Stimulated activated CD4-positive, alpha-beta T cell treated with anti-CD3 and anti-CD28 coated beads, Interleukin-15, amount 100 ng/mL, for 1 hour (primary cell): ENCODE data around the gene RIMKLB.
"Not testable (repeated sequence)": the region's sequence is repeated elsewhere in the genome, so short reads cannot be mapped to it uniquely, and the experiment has no call there.

ENCODE experiments used
- DNase-seq, 2 donors: peaks; one replicate each; pipeline ENCODE4 v3.0.0-alpha.2; 2020; ENCODE audit warnings: low read depth in 1 of 2, low spot score in 1 of 2

Gene RIMKLB

DNA sequence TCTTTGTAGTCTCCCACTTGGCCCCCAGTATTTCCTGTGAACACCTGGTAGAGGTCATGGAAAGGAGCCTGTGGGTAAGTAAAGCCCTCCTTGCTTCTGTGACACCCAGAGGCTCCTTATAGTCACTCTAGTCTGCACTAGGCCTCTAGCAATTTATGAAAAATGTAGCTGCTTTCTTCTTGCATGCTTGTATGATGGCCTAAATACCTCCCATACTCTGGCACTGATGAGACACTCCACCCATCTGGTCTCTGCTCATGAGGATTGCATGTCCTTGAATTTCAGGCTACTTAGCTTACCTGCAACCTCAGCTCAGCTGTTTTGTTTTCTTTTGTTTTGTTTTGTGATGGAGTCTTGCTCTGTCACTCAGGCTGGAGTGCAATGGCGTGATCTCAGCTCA, 120.1 kb downstream of the RIMKLB start:
- DNase-seq, result no peak

DNA sequence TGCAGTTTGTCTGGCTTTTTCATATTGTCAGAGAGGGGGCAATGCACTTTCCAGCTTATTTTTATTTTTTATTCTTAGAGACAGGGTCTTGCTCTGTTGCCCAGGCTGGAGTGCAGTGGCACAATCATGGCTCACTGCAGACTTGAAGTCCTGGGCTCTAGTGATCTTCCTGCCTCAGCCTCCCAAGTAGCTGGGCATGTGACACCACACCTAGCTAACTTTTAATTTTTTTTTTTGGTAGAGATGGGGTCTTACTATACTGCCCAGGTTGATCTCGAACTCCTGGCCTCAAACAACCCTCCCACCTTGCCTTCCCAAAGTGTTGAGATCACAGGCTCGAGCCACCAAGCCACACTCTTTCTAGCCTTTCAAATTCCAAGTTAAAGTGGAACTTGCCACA, 120.7 kb downstream of the RIMKLB start:
- DNase-seq, result no peak

DNA sequence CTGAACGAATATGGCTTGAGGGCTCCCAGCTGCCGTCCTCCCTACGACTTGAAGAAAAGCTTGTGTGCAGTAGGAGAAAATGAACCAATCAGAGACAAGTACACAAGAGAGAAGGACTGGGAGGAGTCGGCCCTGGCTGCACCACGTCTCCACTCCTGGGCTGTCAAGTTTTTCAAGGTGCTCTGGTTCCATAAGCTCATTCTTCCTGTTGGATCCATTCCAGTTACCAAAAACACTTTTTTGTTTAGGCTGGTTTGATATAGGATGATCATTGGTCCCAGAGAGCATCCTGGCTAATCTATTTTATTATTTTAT, 121.8 kb downstream of the RIMKLB start:
- DNase-seq, result no peak

DNA sequence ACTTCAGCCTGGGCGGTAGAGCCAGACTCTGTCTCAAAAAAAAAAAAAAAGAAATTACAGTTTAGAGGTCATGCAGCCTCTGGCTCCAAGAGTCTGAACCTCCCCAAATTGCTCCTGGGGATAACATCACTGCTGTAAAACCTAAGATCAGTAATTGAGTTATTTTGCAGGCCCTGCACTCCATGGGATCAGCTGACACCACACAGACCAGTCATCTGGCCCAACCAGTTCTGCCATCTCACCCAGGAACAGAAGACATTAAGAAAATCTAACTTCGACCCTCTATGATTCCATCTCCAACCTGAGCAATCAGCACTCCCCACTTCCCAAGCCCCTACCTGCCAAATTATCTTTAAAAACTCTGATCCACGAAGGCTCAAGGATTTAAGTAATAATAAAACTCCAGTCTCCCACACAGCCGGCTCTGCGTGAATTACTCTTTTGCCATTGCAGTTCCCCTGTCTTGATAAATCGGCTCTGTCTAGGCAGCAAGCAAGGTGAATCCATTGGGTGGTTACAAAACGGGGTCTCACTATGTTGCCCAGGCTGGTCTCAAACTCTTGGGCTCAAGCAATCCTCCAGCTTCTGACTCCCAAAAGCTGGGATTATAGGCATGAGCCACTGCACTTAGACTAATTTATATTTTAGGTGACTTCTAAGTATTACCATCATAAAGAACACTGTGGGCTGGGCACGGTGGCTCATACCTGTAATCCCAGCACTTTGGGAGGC, 123.1 kb downstream of the RIMKLB start:
- DNase-seq, result not testable (repeated sequence)

DNA sequence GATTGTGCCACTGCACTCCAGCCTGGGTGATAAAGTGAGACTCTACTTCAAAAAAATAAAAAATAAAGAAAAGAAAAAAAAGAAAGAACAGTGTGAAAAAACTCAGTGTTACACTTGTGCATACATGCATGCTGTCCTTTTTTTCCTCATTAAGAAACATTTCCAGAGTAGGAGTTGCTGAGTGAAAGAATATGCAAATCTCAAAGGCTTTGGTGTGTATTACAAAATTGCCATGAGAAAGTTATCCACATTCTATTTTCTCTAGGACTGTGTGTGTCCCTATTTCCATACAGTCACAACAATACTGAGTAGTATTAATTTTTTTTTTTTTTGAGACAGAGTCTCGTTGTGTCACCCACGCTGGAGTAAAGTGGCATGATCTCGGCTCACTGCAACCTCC, 123.8 kb downstream of the RIMKLB start:
- no peak for DNase-seq

DNA sequence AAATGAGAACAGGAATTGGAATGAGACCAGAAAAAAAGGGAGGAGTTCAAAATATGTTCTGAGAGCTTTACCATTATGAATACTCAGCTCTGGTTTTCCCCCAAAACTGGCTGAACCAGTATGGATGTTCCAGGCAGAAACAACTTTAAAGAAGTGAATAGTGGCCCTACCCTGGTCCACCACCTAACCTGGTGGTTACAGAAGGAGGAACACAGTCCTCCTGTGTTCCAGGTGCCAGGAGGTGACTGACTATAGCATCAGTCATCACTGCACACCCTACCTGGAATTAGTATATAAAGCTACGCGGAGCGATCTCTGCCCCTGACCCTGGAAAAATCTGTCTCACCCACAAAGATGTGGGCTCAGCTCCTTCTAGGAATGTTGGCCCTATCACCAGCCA, 124.5 kb downstream of the RIMKLB start, which contains the start of gene A2ML1:
TSS of gene A2ML1 (plus strand) at position 324 of the 400 bp plus-strand sequence. CDS start at position 355, 31 bp downstream.
- DNase-seq, result no peak

DNA sequence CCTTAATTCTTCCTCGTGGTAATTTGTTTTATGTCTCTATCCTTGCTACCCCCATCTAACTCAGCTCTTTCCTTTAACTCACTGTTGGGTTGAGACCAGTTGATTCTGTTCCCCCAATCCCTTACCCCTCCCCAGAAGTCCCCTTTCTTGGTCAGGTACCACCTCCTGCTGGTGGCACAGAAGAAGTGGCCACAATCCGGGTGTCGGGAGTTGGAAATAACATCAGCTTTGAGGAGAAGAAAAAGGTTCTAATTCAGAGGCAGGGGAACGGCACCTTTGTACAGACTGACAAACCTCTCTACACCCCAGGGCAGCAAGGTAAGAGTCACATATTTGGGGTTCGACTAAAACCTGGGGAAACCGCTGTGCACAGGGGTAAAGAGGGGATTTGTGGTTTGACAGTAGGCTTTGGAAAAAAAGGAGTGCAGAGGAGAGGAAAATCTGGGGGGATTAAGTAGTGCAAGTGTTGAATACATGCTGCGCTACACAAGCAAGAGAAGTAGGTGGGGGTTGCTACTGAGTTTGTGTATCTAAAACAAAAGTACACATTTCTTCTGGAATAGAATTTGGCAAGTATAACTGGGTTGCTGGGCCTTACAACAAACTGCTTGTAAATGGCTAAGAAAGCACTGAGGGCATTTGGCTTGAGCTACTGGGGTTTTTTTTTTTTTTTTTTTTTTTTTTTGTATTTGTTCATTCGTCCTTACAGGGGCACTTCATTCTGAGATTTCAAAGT, 125.9 kb downstream of the RIMKLB start:
- DNase-seq, result no peak

DNA sequence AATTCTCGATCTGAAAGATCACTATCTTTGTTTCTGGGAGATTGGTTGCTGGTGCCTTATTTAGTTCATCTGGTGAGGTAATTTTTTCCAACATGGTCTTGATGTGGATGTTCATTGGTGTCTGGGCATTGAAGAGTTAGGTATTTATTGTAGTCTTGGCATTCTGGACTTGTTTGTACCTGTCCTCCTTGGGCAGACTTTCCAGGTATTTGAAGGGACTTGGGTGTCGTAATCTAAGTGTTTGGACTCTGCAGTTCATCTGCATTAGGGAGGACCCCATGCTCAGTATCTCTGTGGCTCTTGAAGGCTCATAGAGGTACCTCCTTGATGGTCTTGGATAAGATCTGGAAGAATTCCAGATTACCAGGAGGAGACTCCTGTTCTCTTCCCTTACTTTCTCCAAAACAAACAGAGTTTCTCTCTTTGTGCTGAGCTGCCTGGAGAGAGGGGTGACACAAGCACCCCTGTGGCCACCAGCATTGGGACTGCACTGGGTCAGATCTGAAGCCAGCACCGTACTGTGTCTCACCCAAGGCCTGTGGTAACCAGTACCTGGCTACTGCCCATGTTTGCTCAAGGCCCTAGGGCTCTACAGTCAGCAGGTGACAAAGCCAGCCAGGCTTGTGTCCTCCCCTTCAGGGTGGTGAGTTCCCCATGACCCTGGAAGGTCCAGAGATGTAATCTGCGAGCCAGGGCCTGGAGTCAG, 129.9 kb downstream of the RIMKLB start:
- DNase-seq, result no peak

DNA sequence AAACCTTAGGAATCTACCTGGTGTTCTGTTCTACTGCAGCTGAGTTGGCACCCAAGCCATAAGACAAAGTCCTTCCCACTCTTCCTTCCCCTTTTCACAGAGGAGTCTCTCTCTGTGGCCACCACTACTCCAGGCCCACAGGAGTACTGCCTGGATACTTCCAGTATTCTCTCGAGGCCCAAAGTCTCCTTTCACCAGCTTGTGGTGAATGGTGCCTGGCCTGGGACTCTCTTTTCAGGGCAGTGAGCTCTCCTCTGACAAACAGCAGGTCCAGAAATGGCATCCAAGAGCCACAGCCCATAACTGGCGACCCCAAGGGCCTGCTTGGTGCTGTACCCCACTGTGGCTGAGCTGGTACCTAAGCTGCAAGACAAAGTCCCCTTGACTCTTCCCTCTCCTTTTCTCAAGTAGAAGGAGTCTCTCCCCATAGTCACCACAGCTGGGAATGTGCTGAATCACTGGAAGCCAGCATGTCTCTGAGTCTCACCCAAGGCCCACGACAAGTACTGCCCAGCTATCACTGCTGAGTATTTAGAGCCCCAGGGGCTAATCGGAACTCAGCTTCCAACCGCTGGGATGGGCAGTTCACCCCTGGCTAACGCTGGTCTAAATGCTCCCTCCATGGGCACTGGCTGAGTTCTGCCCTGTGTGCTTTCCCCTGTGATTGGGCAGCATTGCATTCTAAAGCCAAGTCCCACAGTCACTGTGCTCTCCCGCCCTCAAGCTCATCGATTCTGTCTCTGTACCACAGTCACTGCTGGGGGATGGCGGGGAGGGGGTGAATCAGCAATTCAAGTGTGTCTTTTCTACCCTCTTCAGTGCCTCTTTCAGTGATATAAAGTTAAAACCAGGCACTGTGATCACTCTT, 130.7 kb downstream of the RIMKLB start:
- no peak for DNase-seq

DNA sequence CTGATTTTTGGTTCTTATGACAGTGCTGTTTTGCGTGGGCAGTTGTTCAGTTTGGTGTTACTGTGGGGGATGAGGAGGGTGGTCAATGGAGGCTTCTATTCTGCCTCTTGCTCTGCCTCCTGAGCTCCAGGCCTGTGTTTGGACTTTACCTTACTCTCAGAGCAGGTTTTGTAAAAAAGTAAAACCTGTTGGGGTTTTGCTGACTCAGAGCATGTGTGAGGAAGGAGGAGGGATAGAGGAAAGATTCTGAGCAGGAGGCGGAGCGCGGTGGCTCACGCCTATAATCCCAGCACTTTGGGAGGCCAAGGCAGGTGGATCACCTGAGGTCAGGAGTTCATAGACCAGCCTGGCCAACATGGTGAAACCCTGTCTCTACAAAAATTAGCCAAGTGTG, 131.3 kb downstream of the RIMKLB start:
- no peak for DNase-seq

DNA sequence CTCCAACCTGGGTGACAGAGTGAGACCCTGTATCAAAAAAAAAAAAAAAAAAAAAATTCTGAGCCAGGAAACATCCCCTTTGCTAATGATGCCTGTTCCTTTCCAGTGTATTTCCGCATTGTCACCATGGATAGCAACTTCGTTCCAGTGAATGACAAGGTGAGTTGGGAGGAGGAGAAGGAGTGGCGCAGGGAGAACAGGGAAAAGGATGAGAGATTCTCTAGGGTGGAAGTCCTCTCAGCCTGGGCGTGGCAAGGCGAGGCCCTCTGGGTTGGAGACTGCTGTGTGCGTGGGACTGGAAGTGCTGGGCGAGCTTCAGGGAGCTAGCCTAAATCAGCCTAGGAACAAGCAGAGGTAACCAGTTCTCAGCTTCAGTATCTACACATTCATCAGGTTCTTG, 131.8 kb downstream of the RIMKLB start:
- no peak for DNase-seq

DNA sequence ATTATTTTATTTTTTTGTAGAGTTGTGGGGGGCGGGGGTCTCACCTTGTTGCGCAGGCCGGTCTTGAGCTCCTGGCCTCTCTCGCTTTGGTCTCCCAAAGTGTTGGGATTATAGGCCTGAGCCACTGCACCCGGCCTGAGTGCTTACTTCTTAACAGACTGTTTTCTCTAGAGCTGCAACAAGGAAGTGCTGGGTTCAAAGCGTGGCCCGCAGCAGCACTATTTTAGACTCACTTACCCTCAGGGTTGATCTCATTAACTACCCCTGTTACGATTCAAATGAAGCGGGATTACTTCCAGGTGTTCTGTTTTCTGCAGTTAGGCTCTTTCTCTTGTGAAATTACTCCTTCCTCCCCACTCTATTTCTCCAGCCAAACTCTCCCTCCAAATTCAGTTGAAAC, 133.3 kb downstream of the RIMKLB start:
- DNase-seq, result no peak

DNA sequence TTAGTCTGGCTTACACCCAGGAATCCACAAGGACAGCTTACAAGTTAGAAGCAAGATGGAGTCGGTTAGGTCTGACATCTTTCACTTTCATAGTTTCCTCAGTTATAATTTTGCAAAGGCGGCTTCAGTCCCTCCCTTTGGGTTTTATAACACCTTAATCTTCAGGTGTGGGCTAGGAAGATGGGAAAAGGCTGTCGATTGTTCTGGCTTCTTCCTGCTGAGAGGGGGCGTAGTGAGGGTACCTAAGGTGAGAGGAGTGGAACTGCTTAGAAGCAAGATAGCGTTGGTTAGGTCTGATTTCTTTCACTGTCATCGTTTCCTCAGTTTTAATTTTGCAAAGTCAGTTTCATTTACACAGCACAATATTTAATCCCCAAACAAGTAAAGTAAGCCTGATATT, 134.7 kb downstream of the RIMKLB start:
- no peak for DNase-seq
